ENCODE data around the gene TLCD3B.

- TF ChIP-seq POLR2A (IDR thresholded peaks at IDR 0.05) (no peak), POLR2AphosphoS5 (IDR thresholded peaks at IDR 0.05) (no peak)
Observed at GRCh38 chr16:30007378-30007895, 23.6 kb downstream of the TLCD3B start.
